Keratinocyte (primary cell): ENCODE data around the gene ETNK2. TPM values are rescaled to one million over a fixed set of nuclear protein-coding genes. Genes with fewer than 3 reads are reported as not detected.

ENCODE experiments used
- DNase-seq: peaks from one replicate; pipeline ENCODE4 v3.0.0-alpha.2; 2011; ENCODE audit warnings: low read depth, missing footprints, low spot score
- FAIRE-seq: peaks from 2 replicates; lab custom pipeline; 2011; peaks lifted over from hg19 to GRCh38; lab: Jason Lieb, UNC
- H2AFZ ChIP-seq: 2 replicates; pipeline ENCODE4 v1.6.0; 2012; ENCODE audit warnings: low read length, control low read depth, inconsistent platforms; ENCODE audit not compliant: control insufficient read depth
- H3K27ac ChIP-seq: 2 replicates; pipeline ENCODE4 v1.5.1; 2011; ENCODE audit warnings: low read length; ENCODE audit not compliant: control insufficient read depth, insufficient read depth
- H3K27me3 ChIP-seq: 3 replicates; pipeline ENCODE4 v1.6.0; 2011; ENCODE audit warnings: low read length; ENCODE audit not compliant: control insufficient read depth, insufficient read depth; ENCODE audit errors: extremely low read depth
- H3K36me3 ChIP-seq, 2 experiments: 2 replicates in 1 of 2; 3 replicates in 1 of 2; pipeline ENCODE4 v1.5.1; 2011; ENCODE audit warnings: low read length in 2 of 2, mild to moderate bottlenecking in 1 of 2; ENCODE audit not compliant: control insufficient read depth in 2 of 2, insufficient read depth in 2 of 2; ENCODE audit errors: extremely low read depth in 1 of 2
- H3K4me1 ChIP-seq: 3 replicates; pipeline ENCODE4 v1.5.1; 2011; ENCODE audit warnings: low read length; ENCODE audit not compliant: control insufficient read depth, insufficient read depth; ENCODE audit errors: extremely low read depth
- H3K4me2 ChIP-seq: 3 replicates; pipeline ENCODE4 v1.6.0; 2011; ENCODE audit warnings: low read depth, low read length; ENCODE audit not compliant: control insufficient read depth, insufficient read depth; ENCODE audit errors: extremely low read depth
- H3K4me3 ChIP-seq, 3 experiments: fragments of 200-600 bp in 1 of 3; sonication (generic) in 1 of 3; 2 replicates in 2 of 3; 3 replicates in 1 of 3; pipeline ENCODE4 v1.5.1; 2011 to 2016; ENCODE audit warnings: low read length in 3 of 3, mild to moderate bottlenecking in 3 of 3, control low read depth in 2 of 3, inconsistent platforms in 1 of 3, low read depth in 1 of 3, mixed read lengths in 1 of 3, mixed run types in 1 of 3, moderate library complexity in 1 of 3; ENCODE audit not compliant: control insufficient read depth in 2 of 3, insufficient read depth in 2 of 3; ENCODE audit errors: extremely low read depth in 1 of 3
- H3K79me2 ChIP-seq: 2 replicates; pipeline ENCODE4 v1.6.0; 2012; ENCODE audit warnings: low read length; ENCODE audit not compliant: control insufficient read depth, insufficient read depth
- H3K9ac ChIP-seq: 3 replicates; pipeline ENCODE4 v1.6.0; 2011; ENCODE audit warnings: low read length; ENCODE audit not compliant: control insufficient read depth, insufficient read depth; ENCODE audit errors: extremely low read depth
- H3K9me1 ChIP-seq: 3 replicates; pipeline ENCODE4 v1.6.0; 2011; ENCODE audit warnings: low read length; ENCODE audit not compliant: control insufficient read depth, insufficient read depth; ENCODE audit errors: extremely low read depth
- H3K9me3 ChIP-seq: 2 replicates; pipeline ENCODE4 v1.5.1; 2012; ENCODE audit warnings: low read depth, low read length; ENCODE audit not compliant: control insufficient read depth
- H4K20me1 ChIP-seq: 3 replicates; pipeline ENCODE4 v1.6.0; 2011; ENCODE audit warnings: low read length; ENCODE audit not compliant: control insufficient read depth, insufficient read depth; ENCODE audit errors: extremely low read depth
- EZH2 ChIP-seq: IDR thresholded peaks from one replicate; pipeline ENCODE4 v1.6.1; 2012; ENCODE audit warnings: inconsistent platforms, mild to moderate bottlenecking, low read length, moderate library complexity
- dilution Hi-C: fragments of 300-500 bp; cut with MboI; formaldehyde crosslinking; loops from one replicate; pipeline ENCODE4 v1.7.0; 2020; ENCODE audit warnings: low sequenced_read_pairs; ENCODE audit not compliant: extremely low pct_ligation_motif_present
- polyA plus RNA-seq, 5 experiments: library from polyadenylated mRNA; depleted of rRNA in 3 of 5; stranded (reverse) in 3 of 5; stranded (forward) in 1 of 5; unstranded in 1 of 5; fragments of >200 nt; gene quantifications; 1 replicate in 1 of 5; 2 replicates in 3 of 5; 3 replicates in 1 of 5; pipeline versions ENCODE4 v1.2.1 to v1.2.3, GENCODE V29; 2011 to 2012; ENCODE audit warnings: missing spikeins in 2 of 5, low read depth in 1 of 5, low replicate concordance in 1 of 5
- TF ChIP-seq, protein P1 (sequence below), 3 experiments: IDR thresholded peaks in 1 of 3; conservative IDR thresholded peaks in 1 of 3; optimal IDR thresholded peaks in 1 of 3; 2 replicates in 2 of 3; 3 replicates in 1 of 3; pipeline versions ENCODE3 to v1.5.1; 2011; ENCODE audit warnings: low read length in 3 of 3, mild to moderate bottlenecking in 3 of 3, moderate library complexity in 2 of 3, control low read depth in 1 of 3, inconsistent platforms in 1 of 3; ENCODE audit not compliant: insufficient read depth in 2 of 3; ENCODE audit errors: extremely low read depth in 1 of 3

ETNK2 gene
- polyA plus RNA-seq, 1 donor (not counting 4 experiments of a cell fraction or from before 2014, with no cell fraction given) = 18.4 TPM

DNA sequence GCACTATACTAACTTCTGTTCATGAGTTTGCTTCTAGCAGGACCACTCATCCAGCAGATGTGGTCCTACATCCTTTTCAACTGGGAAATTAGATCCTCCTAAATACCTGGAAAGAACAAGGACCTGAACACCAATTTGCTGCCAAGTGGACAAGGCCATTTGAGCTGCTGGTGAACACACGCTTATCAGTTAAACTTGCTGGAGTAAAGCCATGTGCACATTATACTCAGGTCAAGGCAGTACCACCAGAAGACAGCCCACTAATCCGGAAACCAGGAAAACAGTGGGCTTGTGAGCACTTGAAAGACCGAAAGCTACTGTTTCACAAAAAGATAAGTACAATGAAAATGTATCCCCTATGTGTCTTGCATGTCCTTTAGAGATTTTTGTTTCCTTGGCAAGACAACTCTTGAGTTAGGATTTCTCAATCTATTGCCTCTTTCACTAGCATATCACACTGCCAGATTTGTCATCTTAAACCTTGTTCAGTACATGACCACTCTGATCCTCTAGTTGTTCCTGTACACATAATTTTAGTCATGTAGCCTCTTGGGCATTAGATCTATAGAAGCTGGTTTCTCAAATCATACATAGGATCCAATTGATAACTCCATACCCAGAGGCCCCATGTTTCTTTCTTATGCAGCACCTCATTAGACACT, 18.8 kb upstream of the ETNK2 start:
- Histone ChIP-seq H3K4me2 (no peak overlapping the region), H3K4me3 (no peak overlapping the region), H3K9ac (no peak overlapping the region), H4K20me1 (no peaks in the 10 kb centered on the region), H3K9me1 (no peaks in the 10 kb centered on the region), H3K27ac (no peak overlapping the region), H3K36me3 (no peaks in the 10 kb centered on the region), H3K9me3 (peaks cover 6% of the 10 kb centered on the region), H3K27me3 (no peaks in the 10 kb centered on the region), H2AFZ (no peak overlapping the region), H3K4me1 (peaks cover 19% of the 10 kb centered on the region), H3K79me2 (no peaks in the 10 kb centered on the region)
- FAIRE-seq (no peak), DNase-seq (no peak)
- dilution Hi-C loops = no loop called here
- TF ChIP-seq, protein P1, sequence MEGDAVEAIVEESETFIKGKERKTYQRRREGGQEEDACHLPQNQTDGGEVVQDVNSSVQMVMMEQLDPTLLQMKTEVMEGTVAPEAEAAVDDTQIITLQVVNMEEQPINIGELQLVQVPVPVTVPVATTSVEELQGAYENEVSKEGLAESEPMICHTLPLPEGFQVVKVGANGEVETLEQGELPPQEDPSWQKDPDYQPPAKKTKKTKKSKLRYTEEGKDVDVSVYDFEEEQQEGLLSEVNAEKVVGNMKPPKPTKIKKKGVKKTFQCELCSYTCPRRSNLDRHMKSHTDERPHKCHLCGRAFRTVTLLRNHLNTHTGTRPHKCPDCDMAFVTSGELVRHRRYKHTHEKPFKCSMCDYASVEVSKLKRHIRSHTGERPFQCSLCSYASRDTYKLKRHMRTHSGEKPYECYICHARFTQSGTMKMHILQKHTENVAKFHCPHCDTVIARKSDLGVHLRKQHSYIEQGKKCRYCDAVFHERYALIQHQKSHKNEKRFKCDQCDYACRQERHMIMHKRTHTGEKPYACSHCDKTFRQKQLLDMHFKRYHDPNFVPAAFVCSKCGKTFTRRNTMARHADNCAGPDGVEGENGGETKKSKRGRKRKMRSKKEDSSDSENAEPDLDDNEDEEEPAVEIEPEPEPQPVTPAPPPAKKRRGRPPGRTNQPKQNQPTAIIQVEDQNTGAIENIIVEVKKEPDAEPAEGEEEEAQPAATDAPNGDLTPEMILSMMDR (optimal IDR thresholded peaks at IDR 0.05 in 1 of 3, IDR thresholded peaks at IDR 0.05 in 1 of 3, conservative IDR thresholded peaks at IDR 0.05 in 1 of 3; ENCODE audit: extremely low read depth in 1 of 3, insufficient read depth in 2 of 3, low read length in 3 of 3) = no peak
- no peak for TF ChIP-seq EZH2

DNA sequence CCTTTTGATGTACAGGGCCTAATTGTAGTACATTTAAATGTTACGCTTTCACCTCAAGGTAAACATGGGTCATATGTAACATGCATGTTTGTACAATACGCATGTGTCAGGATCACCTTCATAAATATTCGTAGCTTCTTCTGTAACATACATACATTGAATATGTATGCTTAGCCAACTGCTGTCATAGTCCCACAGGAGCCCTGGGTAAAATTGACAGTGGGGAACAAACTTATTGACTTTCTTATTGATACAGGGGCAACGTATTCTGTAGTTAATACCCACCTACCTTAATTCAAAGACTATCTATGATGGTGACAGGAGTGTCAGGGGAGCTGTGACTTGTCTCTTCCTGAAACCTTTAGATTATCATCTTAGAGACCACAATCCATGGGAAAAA, 18.0 kb upstream of the ETNK2 start:
- Histone ChIP-seq H2AFZ (no peak overlapping the region), H3K4me2 (no peak overlapping the region), H3K9me1 (no peaks in the 10 kb centered on the region), H3K9ac (no peak overlapping the region), H4K20me1 (no peaks in the 10 kb centered on the region), H3K9me3 (peaks cover 6% of the 10 kb centered on the region), H3K36me3 (no peaks in the 10 kb centered on the region), H3K27me3 (no peaks in the 10 kb centered on the region), H3K4me1 (peaks cover 19% of the 10 kb centered on the region), H3K79me2 (no peaks in the 10 kb centered on the region), H3K4me3 (no peak overlapping the region), H3K27ac (no peak overlapping the region)
- TF ChIP-seq, protein P1 (optimal IDR thresholded peaks at IDR 0.05 in 1 of 3, IDR thresholded peaks at IDR 0.05 in 1 of 3, conservative IDR thresholded peaks at IDR 0.05 in 1 of 3; ENCODE audit: extremely low read depth in 1 of 3, insufficient read depth in 2 of 3, low read length in 3 of 3) = no peak
- TF ChIP-seq EZH2 = no peak
- FAIRE-seq (no peak), DNase-seq (no peak)
- dilution Hi-C loops = no loop called here
